ENCODE measurements around the gene AGBL1.

DNA sequence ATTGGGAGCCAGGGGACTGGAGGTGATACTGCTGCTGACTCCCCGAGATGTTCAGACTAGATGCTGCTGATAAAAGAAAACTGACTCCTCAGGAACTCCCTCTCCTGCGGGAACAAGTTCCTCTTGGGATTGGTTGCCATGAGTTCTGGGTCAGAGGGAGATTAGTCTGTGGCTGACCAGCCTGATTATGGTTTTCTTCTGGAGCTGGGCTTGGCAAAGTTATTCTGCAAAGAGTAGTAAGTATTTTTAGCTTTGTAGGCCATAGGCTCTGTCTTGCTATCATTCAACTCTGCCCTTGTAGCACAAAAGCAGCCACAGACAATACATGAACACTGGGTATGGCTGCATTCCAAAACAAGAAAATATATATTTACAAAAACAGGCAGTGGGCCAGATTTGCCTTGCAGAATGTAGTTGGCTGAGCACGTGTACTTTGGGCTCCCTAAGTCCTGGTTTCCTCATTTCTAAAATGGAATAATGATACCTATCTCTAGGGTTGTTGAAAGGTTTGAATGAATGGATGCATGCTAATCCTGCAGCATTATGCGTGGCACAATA lies 796.8 kb downstream of the AGBL1 start:
- TF ChIP-seq, protein P1, sequence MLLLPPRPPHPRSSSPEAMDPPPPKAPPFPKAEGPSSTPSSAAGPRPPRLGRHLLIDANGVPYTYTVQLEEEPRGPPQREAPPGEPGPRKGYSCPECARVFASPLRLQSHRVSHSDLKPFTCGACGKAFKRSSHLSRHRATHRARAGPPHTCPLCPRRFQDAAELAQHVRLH (tag by site-specific recombination; IDR thresholded peaks at IDR 0.05): no peak
- TF ChIP-seq, protein P2, sequence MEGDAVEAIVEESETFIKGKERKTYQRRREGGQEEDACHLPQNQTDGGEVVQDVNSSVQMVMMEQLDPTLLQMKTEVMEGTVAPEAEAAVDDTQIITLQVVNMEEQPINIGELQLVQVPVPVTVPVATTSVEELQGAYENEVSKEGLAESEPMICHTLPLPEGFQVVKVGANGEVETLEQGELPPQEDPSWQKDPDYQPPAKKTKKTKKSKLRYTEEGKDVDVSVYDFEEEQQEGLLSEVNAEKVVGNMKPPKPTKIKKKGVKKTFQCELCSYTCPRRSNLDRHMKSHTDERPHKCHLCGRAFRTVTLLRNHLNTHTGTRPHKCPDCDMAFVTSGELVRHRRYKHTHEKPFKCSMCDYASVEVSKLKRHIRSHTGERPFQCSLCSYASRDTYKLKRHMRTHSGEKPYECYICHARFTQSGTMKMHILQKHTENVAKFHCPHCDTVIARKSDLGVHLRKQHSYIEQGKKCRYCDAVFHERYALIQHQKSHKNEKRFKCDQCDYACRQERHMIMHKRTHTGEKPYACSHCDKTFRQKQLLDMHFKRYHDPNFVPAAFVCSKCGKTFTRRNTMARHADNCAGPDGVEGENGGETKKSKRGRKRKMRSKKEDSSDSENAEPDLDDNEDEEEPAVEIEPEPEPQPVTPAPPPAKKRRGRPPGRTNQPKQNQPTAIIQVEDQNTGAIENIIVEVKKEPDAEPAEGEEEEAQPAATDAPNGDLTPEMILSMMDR (tag by site-specific recombination; IDR thresholded peaks at IDR 0.05): no peak
- TF ChIP-seq ZBTB17 (tag by site-specific recombination; IDR thresholded peaks at IDR 0.05) (no peak), ZNF211 (tag by site-specific recombination; IDR thresholded peaks at IDR 0.05; ENCODE audit: low read depth) (no peak), KLF10 (tag by site-specific recombination; IDR thresholded peaks at IDR 0.05) (no peak), ZNF274 (IDR thresholded peaks at IDR 0.05; ENCODE audit: low read length) (no peak), ZNF274 (tag by site-specific recombination; IDR thresholded peaks at IDR 0.05; ENCODE audit: borderline replicate concordance) (no peak), ZBTB21 (tag by site-specific recombination; IDR thresholded peaks at IDR 0.05) (no peak), ZNF473 (tag by site-specific recombination; IDR thresholded peaks at IDR 0.05) (no peak), ZNF530 (tag by site-specific recombination; IDR thresholded peaks at IDR 0.05; ENCODE audit: low read depth) (no peak), MZF1 (tag by site-specific recombination; IDR thresholded peaks at IDR 0.05; ENCODE audit: borderline replicate concordance) (no peak), ZNF423 (tag by site-specific recombination; IDR thresholded peaks at IDR 0.05) (no peak), ZEB2 (tag by site-specific recombination; IDR thresholded peaks at IDR 0.05) (no peak)
- TF ChIP-seq, protein P3, sequence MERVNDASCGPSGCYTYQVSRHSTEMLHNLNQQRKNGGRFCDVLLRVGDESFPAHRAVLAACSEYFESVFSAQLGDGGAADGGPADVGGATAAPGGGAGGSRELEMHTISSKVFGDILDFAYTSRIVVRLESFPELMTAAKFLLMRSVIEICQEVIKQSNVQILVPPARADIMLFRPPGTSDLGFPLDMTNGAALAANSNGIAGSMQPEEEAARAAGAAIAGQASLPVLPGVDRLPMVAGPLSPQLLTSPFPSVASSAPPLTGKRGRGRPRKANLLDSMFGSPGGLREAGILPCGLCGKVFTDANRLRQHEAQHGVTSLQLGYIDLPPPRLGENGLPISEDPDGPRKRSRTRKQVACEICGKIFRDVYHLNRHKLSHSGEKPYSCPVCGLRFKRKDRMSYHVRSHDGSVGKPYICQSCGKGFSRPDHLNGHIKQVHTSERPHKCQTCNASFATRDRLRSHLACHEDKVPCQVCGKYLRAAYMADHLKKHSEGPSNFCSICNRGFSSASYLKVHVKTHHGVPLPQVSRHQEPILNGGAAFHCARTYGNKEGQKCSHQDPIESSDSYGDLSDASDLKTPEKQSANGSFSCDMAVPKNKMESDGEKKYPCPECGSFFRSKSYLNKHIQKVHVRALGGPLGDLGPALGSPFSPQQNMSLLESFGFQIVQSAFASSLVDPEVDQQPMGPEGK (tag by site-specific recombination; IDR thresholded peaks at IDR 0.05): no peak
- TF ChIP-seq, protein P4, sequence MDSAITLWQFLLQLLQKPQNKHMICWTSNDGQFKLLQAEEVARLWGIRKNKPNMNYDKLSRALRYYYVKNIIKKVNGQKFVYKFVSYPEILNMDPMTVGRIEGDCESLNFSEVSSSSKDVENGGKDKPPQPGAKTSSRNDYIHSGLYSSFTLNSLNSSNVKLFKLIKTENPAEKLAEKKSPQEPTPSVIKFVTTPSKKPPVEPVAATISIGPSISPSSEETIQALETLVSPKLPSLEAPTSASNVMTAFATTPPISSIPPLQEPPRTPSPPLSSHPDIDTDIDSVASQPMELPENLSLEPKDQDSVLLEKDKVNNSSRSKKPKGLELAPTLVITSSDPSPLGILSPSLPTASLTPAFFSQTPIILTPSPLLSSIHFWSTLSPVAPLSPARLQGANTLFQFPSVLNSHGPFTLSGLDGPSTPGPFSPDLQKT (IDR thresholded peaks at IDR 0.05; ENCODE audit: borderline replicate concordance, low read depth, low read length): no peak
